HEK293 (cell line): Measurements from ENCODE around the gene LCN9.

Experiments
- CTCF ChIA-PET: fragments of 350-600 bp; formaldehyde crosslinking; extraction: SDS; loops from one replicate; lab custom pipeline; 2021; ENCODE audit warnings: antibody characterized with exemption; lab: Yijun Ruan, JAX
- POLR2A ChIA-PET: fragments of 300-600 bp; formaldehyde crosslinking; extraction: SDS; loops from one replicate; lab custom pipeline; 2020; ENCODE audit warnings: antibody characterized with exemption, inconsistent platforms; lab: Yijun Ruan, JAX
- H3K27ac ChIP-seq: fragments of 200-500 bp; sonication (Bioruptor generic); 2 replicates; pipeline ENCODE4 v1.5.1; 2014; ENCODE audit warnings: low read depth, low read length, control low read depth, inconsistent platforms; ENCODE audit errors: extremely low read depth
- H3K36me3 ChIP-seq, 2 experiments: fragments of 200-500 bp in 1 of 2; sonication (Bioruptor generic) in 1 of 2; 1 replicate in 1 of 2; 2 replicates in 1 of 2; pipeline ENCODE4 v1.5.1; 2014 to 2017; ENCODE audit warnings: inconsistent platforms in 2 of 2, low read length in 2 of 2; ENCODE audit not compliant: control insufficient read depth in 2 of 2, insufficient read depth in 1 of 2
- H3K4me1 ChIP-seq: fragments of 200-500 bp; sonication (Bioruptor generic); 2 replicates; pipeline ENCODE4 v1.5.1; 2014; ENCODE audit warnings: mild to moderate bottlenecking, low read length, inconsistent platforms; ENCODE audit not compliant: control insufficient read depth, insufficient read depth
- H3K4me3 ChIP-seq: 2 replicates; pipeline ENCODE4 v1.5.1; 2011; ENCODE audit warnings: low read depth, mild to moderate bottlenecking, control low read depth, low read length, moderate library complexity
- H3K9me3 ChIP-seq: fragments of 200-500 bp; sonication (Bioruptor generic); 2 replicates; pipeline ENCODE4 v1.5.1; 2014; ENCODE audit warnings: low read depth, low read length, inconsistent platforms; ENCODE audit not compliant: control insufficient read depth, insufficient read depth
- ATF2 ChIP-seq: fragments of 450-650 bp; formaldehyde crosslinking; IDR thresholded peaks from 2 replicates; pipeline ENCODE4 v1.5.1; 2016; ENCODE audit warnings: missing biosample characterization, missing genetic modification characterization, low read depth
- HOXC10 ChIP-seq: sonication (generic); formaldehyde crosslinking; IDR thresholded peaks from 2 replicates; pipeline ENCODE4 v1.8.1; 2023; ENCODE audit warnings: mild to moderate bottlenecking, missing genetic modification reagents
- SCRT2 ChIP-seq: fragments of 450-650 bp; formaldehyde crosslinking; IDR thresholded peaks from 2 replicates; pipeline ENCODE4 v1.5.1; 2016; ENCODE audit warnings: missing biosample characterization, missing genetic modification characterization
- ZNF114 ChIP-seq: fragments of 450-650 bp; formaldehyde crosslinking; IDR thresholded peaks from 2 replicates; pipeline ENCODE4 v1.5.0; 2017; ENCODE audit warnings: missing biosample characterization, missing genetic modification characterization
- ZNF169 ChIP-seq: fragments of 450-650 bp; formaldehyde crosslinking; IDR thresholded peaks from 2 replicates; pipeline ENCODE4 v1.5.1; 2016; ENCODE audit warnings: missing biosample characterization, missing genetic modification characterization
- ZNF174 ChIP-seq: fragments of 450-650 bp; formaldehyde crosslinking; IDR thresholded peaks from 2 replicates; pipeline ENCODE4 v1.5.0; 2017; ENCODE audit warnings: missing biosample characterization, mild to moderate bottlenecking, missing genetic modification characterization
- ZNF266 ChIP-seq: fragments of 450-650 bp; formaldehyde crosslinking; IDR thresholded peaks from 2 replicates; pipeline ENCODE4 v1.5.1; 2016; ENCODE audit warnings: missing biosample characterization, missing genetic modification characterization, low read depth
- ZNF292 ChIP-seq: fragments of 450-650 bp; formaldehyde crosslinking; IDR thresholded peaks from 2 replicates; pipeline ENCODE4 v1.5.1; 2016; ENCODE audit warnings: low read depth, missing biosample characterization, missing genetic modification characterization, borderline replicate concordance
- ZNF416 ChIP-seq: fragments of 450-650 bp; formaldehyde crosslinking; IDR thresholded peaks from 2 replicates; pipeline ENCODE4 v1.5.1; 2016; ENCODE audit warnings: missing biosample characterization, missing genetic modification characterization
- ZNF501 ChIP-seq: fragments of 450-650 bp; formaldehyde crosslinking; IDR thresholded peaks from 2 replicates; pipeline ENCODE4 v1.5.1; 2016; ENCODE audit warnings: missing biosample characterization, missing genetic modification characterization
- ZNF518A ChIP-seq: fragments of 450-650 bp; formaldehyde crosslinking; conservative IDR thresholded peaks from 2 replicates; pipeline ENCODE4 v1.5.1; 2016; ENCODE audit warnings: low read depth, missing biosample characterization, missing genetic modification characterization
- ZNF521 ChIP-seq: fragments of 450-650 bp; formaldehyde crosslinking; IDR thresholded peaks from 2 replicates; pipeline ENCODE4 v1.5.1; 2017; ENCODE audit warnings: missing biosample characterization, mild to moderate bottlenecking, missing genetic modification characterization
- TF ChIP-seq, protein P1 (sequence below): fragments of 450-650 bp; formaldehyde crosslinking; IDR thresholded peaks from 2 replicates; pipeline ENCODE4 v1.5.1; 2016; ENCODE audit warnings: missing biosample characterization, missing genetic modification characterization
- TF ChIP-seq, protein P2 (sequence below): IDR thresholded peaks from 2 replicates; pipeline ENCODE4 v1.6.1; 2011; ENCODE audit warnings: mild to moderate bottlenecking, low read depth, low read length, borderline replicate concordance
- TF ChIP-seq, protein P3 (sequence below): fragments of 450-650 bp; formaldehyde crosslinking; IDR thresholded peaks from 2 replicates; pipeline ENCODE4 v1.5.1; 2016; ENCODE audit warnings: missing biosample characterization, missing genetic modification characterization

Gene LCN9

DNA sequence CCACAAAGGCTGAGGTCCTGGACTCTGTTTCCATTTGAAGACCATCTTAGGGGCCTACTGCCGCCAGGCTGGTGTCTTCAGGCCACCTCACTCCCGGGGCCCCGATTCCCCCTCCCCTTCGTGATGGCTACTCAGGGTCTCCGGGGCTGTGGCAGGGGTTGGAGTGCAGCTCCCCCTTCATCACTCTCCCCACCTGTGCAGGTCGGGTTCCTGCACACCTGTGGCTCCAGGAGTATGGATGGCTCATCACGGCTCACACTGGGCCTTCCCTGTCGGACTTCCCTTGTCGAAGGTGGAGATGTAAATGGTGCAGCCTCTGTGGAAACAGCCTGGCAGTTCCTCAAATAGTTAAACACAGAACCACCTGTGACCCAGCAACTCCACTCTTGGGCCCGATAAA is 11.9 kb downstream of the LCN9 start:
- POLR2A ChIA-PET: no interaction called here
- Histone ChIP-seq H3K27ac (no peak overlapping the region), H3K36me3 (no peaks in the 10 kb centered on the region), H3K4me1 (no peaks in the 10 kb centered on the region), H3K4me3 (no peak overlapping the region), H3K9me3 (no peaks in the 10 kb centered on the region)
- CTCF ChIA-PET: no interaction called here
- TF ChIP-seq SCRT2 (tag by site-specific recombination): peak; percentile 50
- no peak for TF ChIP-seq ZNF416 (tag by site-specific recombination)
- TF ChIP-seq, all 188 proteins: peak for 1

GRCh38 chr9:135676891-135677290 is 13.8 kb downstream of the LCN9 start:
- no peaks in the 10 kb centered on the region for H3K36me3 ChIP-seq
- POLR2A ChIA-PET: no interaction called here
- CTCF ChIA-PET: interaction anchor here (0.6 to 1.3 kb wide), 3 partner anchors 22 to 73 kb away, joined by 3 to 4 read pairs (median 3); partner anchors contain the start of gene SOHLH1
- no peaks in the 10 kb centered on the region for H3K4me1 ChIP-seq
- H3K9me3 ChIP-seq: no peaks in the 10 kb centered on the region
- TF ChIP-seq, protein P1, sequence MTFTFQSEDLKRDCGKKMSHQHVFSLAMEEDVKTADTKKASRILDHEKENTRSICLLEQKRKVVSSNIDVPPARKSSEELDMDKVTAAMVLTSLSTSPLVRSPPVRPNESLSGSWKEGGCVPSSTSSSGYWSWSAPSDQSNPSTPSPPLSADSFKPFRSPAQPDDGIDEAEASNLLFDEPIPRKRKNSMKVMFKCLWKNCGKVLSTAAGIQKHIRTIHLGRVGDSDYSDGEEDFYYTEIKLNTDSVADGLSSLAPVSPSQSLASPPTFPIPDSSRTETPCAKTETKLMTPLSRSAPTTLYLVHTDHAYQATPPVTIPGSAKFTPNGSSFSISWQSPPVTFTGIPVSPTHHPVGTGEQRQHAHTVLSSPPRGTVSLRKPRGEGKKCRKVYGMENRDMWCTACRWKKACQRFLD (tag by site-specific recombination): no peak
- TF ChIP-seq HOXC10 (CRISPR knock-in tag) (no peak), ZNF501 (tag by site-specific recombination) (no peak), ZNF174 (tag by site-specific recombination) (no peak), ZNF266 (tag by site-specific recombination) (no peak), ZNF114 (tag by site-specific recombination) (no peak)
- TF ChIP-seq, protein P2, sequence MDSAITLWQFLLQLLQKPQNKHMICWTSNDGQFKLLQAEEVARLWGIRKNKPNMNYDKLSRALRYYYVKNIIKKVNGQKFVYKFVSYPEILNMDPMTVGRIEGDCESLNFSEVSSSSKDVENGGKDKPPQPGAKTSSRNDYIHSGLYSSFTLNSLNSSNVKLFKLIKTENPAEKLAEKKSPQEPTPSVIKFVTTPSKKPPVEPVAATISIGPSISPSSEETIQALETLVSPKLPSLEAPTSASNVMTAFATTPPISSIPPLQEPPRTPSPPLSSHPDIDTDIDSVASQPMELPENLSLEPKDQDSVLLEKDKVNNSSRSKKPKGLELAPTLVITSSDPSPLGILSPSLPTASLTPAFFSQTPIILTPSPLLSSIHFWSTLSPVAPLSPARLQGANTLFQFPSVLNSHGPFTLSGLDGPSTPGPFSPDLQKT: no peak
- no peak overlapping the region for H3K27ac ChIP-seq
- H3K4me3 ChIP-seq: no peak overlapping the region

GRCh38 chr9:135677641-135678168 is 14.6 kb downstream of the LCN9 start:
- ChIA-PET POLR2A (no interaction called here), CTCF (interaction anchor here (1.3 kb wide), 1 partner anchor 25 kb away, joined by 4 read pairs; no protein-coding TSS in a partner anchor)
- TF ChIP-seq ZNF292 (tag by site-specific recombination): no peak
- TF ChIP-seq ATF2 (tag by site-specific recombination): 0 out of 2 replicates have a peak, but pooled peaks have one; percentile 18
- no peaks in the 10 kb centered on the region for H3K4me1 ChIP-seq
- no peaks in the 10 kb centered on the region for H3K36me3 ChIP-seq
- no peak overlapping the region for H3K4me3 ChIP-seq
- H3K27ac ChIP-seq: no peak overlapping the region
- H3K9me3 ChIP-seq: no peaks in the 10 kb centered on the region

DNA sequence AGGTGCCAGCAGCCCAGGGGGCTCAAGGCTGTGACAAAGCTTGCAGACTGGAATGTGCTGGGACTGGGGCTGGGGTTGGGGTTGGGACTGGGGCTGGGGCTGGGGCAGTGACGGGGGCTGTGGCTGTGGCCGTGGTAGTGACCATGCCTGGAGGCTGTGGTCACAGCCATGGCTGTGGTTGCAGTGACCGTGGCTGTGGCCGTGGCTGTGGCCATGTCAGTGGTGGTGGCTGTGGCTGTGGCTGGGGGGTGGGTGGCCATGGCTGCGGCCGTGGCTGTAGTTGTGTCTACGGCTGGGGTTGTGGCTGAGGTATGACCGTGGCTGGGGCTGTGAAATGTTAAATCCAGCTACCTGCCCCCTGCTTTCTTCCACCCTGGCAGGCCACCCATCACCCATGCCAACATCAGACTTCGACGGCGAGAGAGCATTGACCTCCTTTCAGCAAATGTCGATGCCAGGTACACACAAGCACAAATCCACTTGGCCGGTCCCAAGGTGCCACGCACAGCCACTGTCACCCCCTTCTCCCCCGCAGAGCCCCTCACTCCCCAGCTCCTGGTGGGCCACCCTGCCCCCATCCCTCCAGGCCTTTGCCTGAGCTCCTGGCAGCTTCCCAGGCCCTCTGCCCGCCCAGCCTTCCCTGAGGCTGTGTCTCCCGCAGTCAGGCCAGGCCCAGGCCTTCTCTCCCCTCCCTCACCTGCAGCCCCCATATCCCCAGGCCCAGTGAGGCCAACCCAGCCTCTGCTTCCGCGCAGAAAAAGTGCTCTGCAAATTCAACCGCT is 15.3 kb downstream of the LCN9 start:
- Histone ChIP-seq H3K36me3 (no peaks in the 10 kb centered on the region), H3K4me3 (no peak overlapping the region), H3K4me1 (no peaks in the 10 kb centered on the region), H3K9me3 (no peaks in the 10 kb centered on the region), H3K27ac (no peak overlapping the region)
- CTCF ChIA-PET: interaction anchor here (1.3 kb wide), 1 partner anchor 24 kb away, joined by 4 read pairs; no protein-coding TSS in a partner anchor
- POLR2A ChIA-PET: no interaction called here
- no peak for TF ChIP-seq ZNF521 (tag by site-specific recombination)
- TF ChIP-seq ZNF169 (tag by site-specific recombination): no peak
- TF ChIP-seq, protein P3, sequence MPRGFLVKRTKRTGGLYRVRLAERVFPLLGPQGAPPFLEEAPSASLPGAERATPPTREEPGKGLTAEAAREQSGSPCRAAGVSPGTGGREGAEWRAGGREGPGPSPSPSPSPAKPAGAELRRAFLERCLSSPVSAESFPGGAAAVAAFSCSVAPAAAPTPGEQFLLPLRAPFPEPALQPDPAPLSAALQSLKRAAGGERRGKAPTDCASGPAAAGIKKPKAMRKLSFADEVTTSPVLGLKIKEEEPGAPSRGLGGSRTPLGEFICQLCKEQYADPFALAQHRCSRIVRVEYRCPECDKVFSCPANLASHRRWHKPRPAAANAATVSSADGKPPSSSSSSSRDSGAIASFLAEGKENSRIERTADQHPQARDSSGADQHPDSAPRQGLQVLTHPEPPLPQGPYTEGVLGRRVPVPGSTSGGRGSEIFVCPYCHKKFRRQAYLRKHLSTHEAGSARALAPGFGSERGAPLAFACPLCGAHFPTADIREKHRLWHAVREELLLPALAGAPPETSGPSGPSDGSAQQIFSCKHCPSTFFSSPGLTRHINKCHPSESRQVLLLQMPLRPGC (tag by site-specific recombination): no peak
- TF ChIP-seq ZNF518A (tag by site-specific recombination): no peak
